PFSK-1 (cell line): ENCODE measurements around the gene PPFIBP2.

Experiments
- FOXP2 ChIP-seq: optimal IDR thresholded peaks from 2 replicates; pipeline ENCODE3; 2011; ENCODE audit warnings: borderline replicate concordance, control low read depth, inconsistent platforms; ENCODE audit not compliant: insufficient read depth; ENCODE audit errors: extremely low read length, extremely low read depth
- POLR2AphosphoS5 ChIP-seq: IDR thresholded peaks from 2 replicates; pipeline ENCODE4 v1.6.1; 2012; ENCODE audit warnings: low read depth, mild to moderate bottlenecking, control low read depth, low read length, moderate library complexity
- REST ChIP-seq, 2 experiments: IDR thresholded peaks; 2 replicates each; pipeline versions ENCODE4 v1.6.1 to v1.8.0; 2011 to 2012; ENCODE audit warnings: low read depth in 2 of 2, low read length in 2 of 2, control low read depth in 1 of 2, inconsistent platforms in 1 of 2, mild to moderate bottlenecking in 1 of 2, moderate library complexity in 1 of 2; ENCODE audit not compliant: insufficient read depth in 1 of 2
- SIN3A ChIP-seq: IDR thresholded peaks from 2 replicates; pipeline ENCODE4 v1.6.1; 2012; ENCODE audit warnings: mild to moderate bottlenecking, low read length, moderate library complexity, borderline replicate concordance; ENCODE audit not compliant: insufficient read depth
- TAF1 ChIP-seq: IDR thresholded peaks from 2 replicates; pipeline ENCODE4 v1.6.1; 2012; ENCODE audit warnings: low read length, control low read depth, borderline replicate concordance; ENCODE audit not compliant: insufficient read depth

Gene PPFIBP2

GRCh38 chr11:7520011-7520942, 6.5 kb downstream of the PPFIBP2 start:
- TF ChIP-seq TAF1 (no peak), REST (IDR thresholded peaks at IDR 0.05; ENCODE audit: insufficient read depth in 1 of 2, low read depth in 2 of 2, low read length in 2 of 2) (no peak), POLR2AphosphoS5 (no peak), FOXP2 (no peak), SIN3A (no peak)

- TF ChIP-seq TAF1 (no peak), POLR2AphosphoS5 (no peak), REST (IDR thresholded peaks at IDR 0.05; ENCODE audit: insufficient read depth in 1 of 2, low read depth in 2 of 2, low read length in 2 of 2) (no peak), FOXP2 (no peak), SIN3A (no peak)
Observed at GRCh38 chr11:7520981-7521487, 7.2 kb downstream of the PPFIBP2 start.

- TF ChIP-seq POLR2AphosphoS5 (no peak), SIN3A (no peak), TAF1 (no peak), REST (IDR thresholded peaks at IDR 0.05; ENCODE audit: insufficient read depth in 1 of 2, low read depth in 2 of 2, low read length in 2 of 2) (no peak), FOXP2 (no peak)
Observed at GRCh38 chr11:7522121-7522520, 8.3 kb downstream of the PPFIBP2 start.

- TF ChIP-seq SIN3A (no peak), POLR2AphosphoS5 (no peak), FOXP2 (no peak), REST (IDR thresholded peaks at IDR 0.05; ENCODE audit: insufficient read depth in 1 of 2, low read depth in 2 of 2, low read length in 2 of 2) (no peak), TAF1 (no peak)
Observed at GRCh38 chr11:7522546-7522945, 8.7 kb downstream of the PPFIBP2 start.
